Gastrocnemius medialis (tissue), 4 donors: Measurements from ENCODE around the gene KCNQ5.

Experiments used
- POLR2A ChIP-seq, 2 donors: fragments of 450-650 bp; IDR thresholded peaks; one replicate each; pipeline ENCODE4 v1.6.1; 2017; ENCODE audit warnings: antibody characterized with exemption in 2 of 2, mild to moderate bottlenecking in 2 of 2, moderate library complexity in 2 of 2
- TF ChIP-seq, protein P1 (sequence below), 5 experiments: fragments of 450-650 bp in 3 of 5; fragments of 200-600 bp in 2 of 5; sonication (generic) in 2 of 5; IDR thresholded peaks in 4 of 5; conservative IDR thresholded peaks in 1 of 5; 1 replicate in 4 of 5; 2 replicates in 1 of 5; pipeline ENCODE4 v1.5.1; 2016 to 2019; ENCODE audit warnings: antibody characterized with exemption in 5 of 5, mild to moderate bottlenecking in 3 of 5, moderate library complexity in 3 of 5

- TF ChIP-seq, protein P1, sequence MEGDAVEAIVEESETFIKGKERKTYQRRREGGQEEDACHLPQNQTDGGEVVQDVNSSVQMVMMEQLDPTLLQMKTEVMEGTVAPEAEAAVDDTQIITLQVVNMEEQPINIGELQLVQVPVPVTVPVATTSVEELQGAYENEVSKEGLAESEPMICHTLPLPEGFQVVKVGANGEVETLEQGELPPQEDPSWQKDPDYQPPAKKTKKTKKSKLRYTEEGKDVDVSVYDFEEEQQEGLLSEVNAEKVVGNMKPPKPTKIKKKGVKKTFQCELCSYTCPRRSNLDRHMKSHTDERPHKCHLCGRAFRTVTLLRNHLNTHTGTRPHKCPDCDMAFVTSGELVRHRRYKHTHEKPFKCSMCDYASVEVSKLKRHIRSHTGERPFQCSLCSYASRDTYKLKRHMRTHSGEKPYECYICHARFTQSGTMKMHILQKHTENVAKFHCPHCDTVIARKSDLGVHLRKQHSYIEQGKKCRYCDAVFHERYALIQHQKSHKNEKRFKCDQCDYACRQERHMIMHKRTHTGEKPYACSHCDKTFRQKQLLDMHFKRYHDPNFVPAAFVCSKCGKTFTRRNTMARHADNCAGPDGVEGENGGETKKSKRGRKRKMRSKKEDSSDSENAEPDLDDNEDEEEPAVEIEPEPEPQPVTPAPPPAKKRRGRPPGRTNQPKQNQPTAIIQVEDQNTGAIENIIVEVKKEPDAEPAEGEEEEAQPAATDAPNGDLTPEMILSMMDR (IDR thresholded peaks at IDR 0.05 in 4 of 5, conservative IDR thresholded peaks at IDR 0.05 in 1 of 5): no peak
- no peak for TF ChIP-seq POLR2A (IDR thresholded peaks at IDR 0.05)
Measured at GRCh38 chr6:72941751-72942150, 319.9 kb downstream of the KCNQ5 start.
